SK-N-SH (cell line): ENCODE results near the gene ALPL. TPM values are rescaled to one million over a fixed set of nuclear protein-coding genes. Genes with fewer than 3 reads are reported as not detected.

Experiments used
- CTCF ChIA-PET: fragments of 300-600, 350-600 bp; formaldehyde crosslinking; extraction: SDS; loops from one replicate; lab custom pipeline; 2021; lab: Yijun Ruan, JAX
- POLR2A ChIA-PET: fragments of 350-600 bp; sonication (Branson Sonifier 250); formaldehyde crosslinking; extraction: SDS; loops from one replicate; lab custom pipeline; 2020; ENCODE audit warnings: antibody characterized with exemption, inconsistent platforms; lab: Yijun Ruan, JAX
- DNase-seq: peaks from one replicate; pipeline ENCODE4 v3.0.0; 2012
- H2AFZ ChIP-seq: fragments of 200-600 bp; sonication (generic); 2 replicates; pipeline ENCODE4 v1.8.1; 2016; ENCODE audit warnings: antibody characterized with exemption, mild to moderate bottlenecking, low read depth
- H3F3A ChIP-seq: fragments of 200-600 bp; sonication (generic); replicated peaks from 2 replicates; pipeline ENCODE3; 2016; ENCODE audit warnings: antibody characterized with exemption, mild to moderate bottlenecking; ENCODE audit not compliant: insufficient read depth
- H3K27ac ChIP-seq, 2 experiments: fragments of 200-500 bp in 1 of 2; fragments of 200-600 bp in 1 of 2; sonication (Bioruptor generic) in 1 of 2; sonication (generic), shearing (Covaris generic) in 1 of 2; 2 replicates each; pipeline versions ENCODE4 v1.5.1 to v1.6.1; 2014 to 2016; ENCODE audit warnings: low read depth in 2 of 2, inconsistent platforms in 1 of 2, low read length in 1 of 2, mild to moderate bottlenecking in 1 of 2, mixed read lengths in 1 of 2
- H3K27me3 ChIP-seq: fragments of 200-600 bp; sonication (generic), shearing (Covaris generic); 2 replicates; pipeline ENCODE4 v1.6.1; 2016; ENCODE audit warnings: mixed run types; ENCODE audit not compliant: insufficient read depth
- H3K36me3 ChIP-seq, 2 experiments: fragments of 200-500 bp in 1 of 2; fragments of 200-600 bp in 1 of 2; sonication (Bioruptor generic) in 1 of 2; sonication (generic) in 1 of 2; replicated peaks in 1 of 2; 2 replicates each; pipeline versions ENCODE3 to v1.5.1; 2014 to 2016; ENCODE audit warnings: low read length in 1 of 2, mild to moderate bottlenecking in 1 of 2; ENCODE audit not compliant: insufficient read depth in 2 of 2, control insufficient read depth in 1 of 2
- H3K4me1 ChIP-seq, 2 experiments: fragments of 200-500 bp in 1 of 2; fragments of 200-600 bp in 1 of 2; sonication (Bioruptor generic) in 1 of 2; sonication (generic), shearing (Covaris generic) in 1 of 2; 2 replicates each; pipeline versions ENCODE4 v1.5.1 to v1.6.1; 2014 to 2016; ENCODE audit warnings: low read depth in 1 of 2, low read length in 1 of 2, mixed run types in 1 of 2; ENCODE audit not compliant: insufficient read depth in 2 of 2, control insufficient read depth in 1 of 2
- H3K4me2 ChIP-seq: fragments of 200-600 bp; sonication (generic), shearing (Covaris generic); 2 replicates; pipeline ENCODE4 v1.6.1; 2017; ENCODE audit warnings: mixed run types
- H3K4me3 ChIP-seq, 2 experiments: fragments of 200-500 bp in 1 of 2; fragments of 200-600 bp in 1 of 2; sonication (Bioruptor generic) in 1 of 2; sonication (generic), shearing (Covaris generic) in 1 of 2; 2 replicates each; pipeline versions ENCODE4 v1.5.1 to v1.8.1; 2014 to 2016; ENCODE audit warnings: low read depth in 2 of 2, inconsistent platforms in 1 of 2, low read length in 1 of 2, mild to moderate bottlenecking in 1 of 2, mixed read lengths in 1 of 2, moderate library complexity in 1 of 2
- H3K79me2 ChIP-seq: fragments of 200-600 bp; sonication (generic); 2 replicates; pipeline ENCODE4 v1.8.1; 2017; ENCODE audit warnings: mild to moderate bottlenecking; ENCODE audit not compliant: insufficient read depth
- H3K9ac ChIP-seq: fragments of 200-600 bp; sonication (generic); 2 replicates; pipeline ENCODE4 v1.6.1; 2017; ENCODE audit warnings: mixed run types
- H3K9me2 ChIP-seq: fragments of 200-600 bp; sonication (generic); 2 replicates; pipeline ENCODE4 v1.6.1; 2017; ENCODE audit warnings: mixed run types
- H3K9me3 ChIP-seq: fragments of 200-600 bp; sonication (generic); 2 replicates; pipeline ENCODE4 v1.6.1; 2017; ENCODE audit warnings: mixed run types, mild to moderate bottlenecking, moderate library complexity
- H4K20me1 ChIP-seq: fragments of 200-600 bp; sonication (generic); 2 replicates; pipeline ENCODE4 v1.6.1; 2017; ENCODE audit warnings: mild to moderate bottlenecking, mixed run types; ENCODE audit not compliant: insufficient read depth
- EP300 ChIP-seq, 2 experiments: IDR thresholded peaks; 2 replicates each; pipeline versions ENCODE4 v1.4.0 to v1.6.1; 2012; ENCODE audit warnings: borderline replicate concordance in 1 of 2, low read depth in 1 of 2, low read length in 1 of 2
- EZH2phosphoT487 ChIP-seq: fragments of 200-600 bp; sonication (generic); IDR thresholded peaks from 2 replicates; pipeline ENCODE4 v1.6.1; 2017; ENCODE audit warnings: low read depth, mixed run types, mild to moderate bottlenecking, antibody characterized with exemption, moderate library complexity, borderline replicate concordance
- JUND ChIP-seq: IDR thresholded peaks from 2 replicates; pipeline ENCODE4 v1.4.0; 2012
- MAX ChIP-seq: IDR thresholded peaks from 2 replicates; pipeline ENCODE4 v1.4.0; 2012; ENCODE audit warnings: low read depth
- MEF2A ChIP-seq: IDR thresholded peaks from 2 replicates; pipeline ENCODE4 v1.4.0; 2012; ENCODE audit warnings: low read depth, borderline replicate concordance
- MXI1 ChIP-seq: IDR thresholded peaks from 2 replicates; pipeline ENCODE4 v1.6.1; 2012; ENCODE audit warnings: mild to moderate bottlenecking, low read depth, low read length, improper control_type of control experiment
- NFIC ChIP-seq: IDR thresholded peaks from 2 replicates; pipeline ENCODE4 v1.4.0; 2012; ENCODE audit warnings: borderline replicate concordance
- NRF1 ChIP-seq: IDR thresholded peaks from 2 replicates; pipeline ENCODE4 v1.6.1; 2012; ENCODE audit warnings: low read depth, mild to moderate bottlenecking, low read length
- POLR2AphosphoS5 ChIP-seq: IDR thresholded peaks from 2 replicates; pipeline ENCODE4 v1.6.1; 2012; ENCODE audit warnings: low read depth, low read length
- RCOR1 ChIP-seq: fragments of 150-350 bp; IDR thresholded peaks from 2 replicates; pipeline ENCODE4 v1.6.1; 2017; ENCODE audit warnings: antibody characterized with exemption, low read length
- RFX5 ChIP-seq: IDR thresholded peaks from 2 replicates; pipeline ENCODE4 v1.6.1; 2012; ENCODE audit warnings: mild to moderate bottlenecking, improper control_type of control experiment, low read length
- RXRA ChIP-seq: IDR thresholded peaks from 2 replicates; pipeline ENCODE4 v1.4.0; 2012; ENCODE audit warnings: low read depth, mild to moderate bottlenecking, borderline replicate concordance
- SMC3 ChIP-seq: IDR thresholded peaks from 2 replicates; pipeline ENCODE4 v1.6.1; 2012; ENCODE audit warnings: low read depth, low read length, improper control_type of control experiment
- TAF1 ChIP-seq: IDR thresholded peaks from 2 replicates; pipeline ENCODE4 v1.6.1; 2012; ENCODE audit warnings: low read depth, mild to moderate bottlenecking, low read length, moderate library complexity, borderline replicate concordance
- USF1 ChIP-seq: IDR thresholded peaks from 2 replicates; pipeline ENCODE4 v1.4.0; 2012; ENCODE audit warnings: low read depth, borderline replicate concordance
- USF2 ChIP-seq: fragments of 150-350 bp; IDR thresholded peaks from 2 replicates; pipeline ENCODE4 v1.6.1; 2017; ENCODE audit warnings: antibody characterized with exemption, low read length, low read depth, borderline replicate concordance
- YY1 ChIP-seq: IDR thresholded peaks from 2 replicates; pipeline ENCODE4 v1.4.0; 2012; ENCODE audit warnings: low read depth, mild to moderate bottlenecking
- ZBTB33 ChIP-seq: IDR thresholded peaks from 2 replicates; pipeline ENCODE4 v1.4.0; 2012; ENCODE audit warnings: low read depth, borderline replicate concordance
- WGBS: methylation state at CpG from one replicate; pipeline ENCODE4 v1.1.6; 2017; ENCODE audit warnings: low lambda C conversion rate; 5-methylcytosine and 5-hydroxymethylcytosine counted together
- polyA plus RNA-seq, 3 experiments: library from polyadenylated mRNA; depleted of rRNA; stranded (reverse); fragments of >200 nt; gene quantifications; 2 replicates each; pipeline ENCODE4 v1.2.3, GENCODE V29; 2012
- TF ChIP-seq, protein P1 (sequence below): IDR thresholded peaks from 2 replicates; pipeline ENCODE4; 2012

ALPL gene
- polyA plus RNA-seq, 1 of the 3 experiments (the other 2 are of a cell fraction): 0.69 TPM

- TF ChIP-seq MEF2A (no peak), SMC3 (no peak), USF2 (no peak), YY1 (no peak), MAX (no peak), RFX5 (no peak)
- TF ChIP-seq, all 33 proteins: peak for 0
These were observed 38.7 kb downstream of the ALPL start (continued) for GRCh38 chr1:21547876-21548275.

- H3K9me2 ChIP-seq: no peaks in the 10 kb centered on the region
These were observed 40.9 kb downstream of the ALPL start for GRCh38 chr1:21550097-21550496.

DNA sequence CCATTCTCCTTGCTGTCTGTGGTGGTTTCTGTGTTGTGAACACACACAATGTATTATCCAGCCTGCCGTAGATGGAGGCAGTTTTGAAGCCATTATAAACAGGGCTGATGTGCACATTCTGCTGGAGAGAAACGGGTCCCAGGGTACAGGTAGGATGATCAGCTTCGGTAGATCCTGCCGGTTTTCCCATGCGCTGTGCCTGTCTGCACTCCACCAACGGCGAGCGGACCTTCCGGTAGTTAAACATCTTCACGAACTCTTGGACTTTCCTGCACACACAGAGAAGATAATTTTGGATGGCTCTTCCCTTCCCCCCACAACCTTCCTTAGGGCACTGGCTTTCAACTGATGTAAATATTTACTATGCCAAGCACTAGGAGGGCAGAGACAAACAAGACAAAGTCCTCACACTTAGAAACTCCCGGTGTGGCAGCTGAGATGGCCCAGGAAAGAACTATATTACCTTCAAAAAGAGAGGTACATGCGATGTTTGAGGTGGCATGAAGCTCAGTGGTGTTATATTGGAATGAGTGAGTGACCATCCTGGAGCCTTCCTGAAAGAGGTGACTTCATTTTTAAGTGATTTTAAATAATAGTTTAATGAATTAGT lies 41.7 kb downstream of the ALPL start:
- CTCF ChIA-PET: interaction anchor here (1.4 kb wide), 1 partner anchor 182 kb away, joined by 4 read pairs; no protein-coding TSS in a partner anchor
- WGBS: 89% methylated on average over 12 of the region's 12 CpGs
- no peak overlapping the region; the same call in 1 of the 2 replicates for H3K4me2 ChIP-seq
- no peak overlapping the region for H3K27ac ChIP-seq
- no peaks in the 10 kb centered on the region for H3F3A ChIP-seq
- H2AFZ ChIP-seq: no peak overlapping the region
- no peaks in the 10 kb centered on the region for H3K36me3 ChIP-seq
- H3K9me2 ChIP-seq: no peaks in the 10 kb centered on the region
- no peaks in the 10 kb centered on the region for H4K20me1 ChIP-seq
- H3K4me3 ChIP-seq: no peak overlapping the region
- H3K9ac ChIP-seq: no peak overlapping the region
- H3K9me3 ChIP-seq: no peaks in the 10 kb centered on the region
- no peaks in the 10 kb centered on the region for H3K79me2 ChIP-seq
- no peak for DNase-seq
- POLR2A ChIA-PET: no interaction called here
- no peaks in the 10 kb centered on the region for H3K27me3 ChIP-seq
- H3K4me1 ChIP-seq: peaks cover 0 to 8% of the 10 kb centered on the region in 2 experiments; a peak in 2 of 4 replicates
- no peak for TF ChIP-seq NFIC
- no peak for TF ChIP-seq SMC3
- TF ChIP-seq RCOR1: no peak
- TF ChIP-seq EZH2phosphoT487: no peak
- TF ChIP-seq JUND: no peak
- TF ChIP-seq TAF1: no peak
- no peak for TF ChIP-seq MEF2A
- TF ChIP-seq POLR2AphosphoS5: no peak
- TF ChIP-seq, protein P1, sequence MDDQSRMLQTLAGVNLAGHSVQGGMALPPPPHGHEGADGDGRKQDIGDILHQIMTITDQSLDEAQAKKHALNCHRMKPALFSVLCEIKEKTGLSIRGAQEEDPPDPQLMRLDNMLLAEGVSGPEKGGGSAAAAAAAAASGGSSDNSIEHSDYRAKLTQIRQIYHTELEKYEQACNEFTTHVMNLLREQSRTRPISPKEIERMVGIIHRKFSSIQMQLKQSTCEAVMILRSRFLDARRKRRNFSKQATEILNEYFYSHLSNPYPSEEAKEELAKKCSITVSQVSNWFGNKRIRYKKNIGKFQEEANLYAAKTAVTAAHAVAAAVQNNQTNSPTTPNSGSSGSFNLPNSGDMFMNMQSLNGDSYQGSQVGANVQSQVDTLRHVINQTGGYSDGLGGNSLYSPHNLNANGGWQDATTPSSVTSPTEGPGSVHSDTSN: no peak
- no peak for TF ChIP-seq USF1
- no peak for TF ChIP-seq NRF1
- no peak for TF ChIP-seq MXI1
- TF ChIP-seq RXRA: no peak

More at GRCh38 chr1:21550097-21550496, 40.9 kb downstream of the ALPL start:
- H3K4me1 ChIP-seq: peaks cover 0 to 8% of the 10 kb centered on the region in 2 experiments; a peak in 2 of 4 replicates
- H3K9ac ChIP-seq: no peak overlapping the region
- H3K27ac ChIP-seq: no peak overlapping the region
- H3F3A ChIP-seq: no peaks in the 10 kb centered on the region
- H3K4me3 ChIP-seq: no peak overlapping the region
- H3K9me3 ChIP-seq: no peaks in the 10 kb centered on the region
- no peak for DNase-seq
- H3K79me2 ChIP-seq: no peaks in the 10 kb centered on the region
- POLR2A ChIA-PET: no interaction called here
- CTCF ChIA-PET: no interaction called here
- no peaks in the 10 kb centered on the region for H4K20me1 ChIP-seq
- no peak overlapping the region for H2AFZ ChIP-seq
- H3K36me3 ChIP-seq: no peaks in the 10 kb centered on the region
- WGBS: 79% methylated on average over 5 of the region's 5 CpGs
- no peak overlapping the region for H3K4me2 ChIP-seq
- TF ChIP-seq MXI1 (no peak), EP300 (IDR thresholded peaks at IDR 0.05; ENCODE audit: borderline replicate concordance in 1 of 2, low read depth in 1 of 2, low read length in 1 of 2) (no peak), ZBTB33 (no peak)
- no peaks in the 10 kb centered on the region for H3K27me3 ChIP-seq
